T-cell (primary cell): ENCODE data around the gene THRA. TPM values are rescaled to one million over a fixed set of nuclear protein-coding genes. Genes with fewer than 3 reads are reported as not detected.

Source experiments
- ATAC-seq, 4 experiments: fragments of 200-7000 bp in 3 of 4; fragments of 150-1000 bp in 1 of 4; cut with Tn5 transposase; replicated peaks in 1 of 4; 1 replicate in 3 of 4; 2 replicates in 1 of 4; pipeline ENCODE4 v1.10.0; 2021; ENCODE audit warnings: moderate library complexity in 3 of 4, mild to moderate bottlenecking in 2 of 4, moderate number of reproducible peaks in 1 of 4
- CTCF ChIA-PET, 2 donors: fragments of 300-600 bp; sonication (Branson Sonifier 250); formaldehyde crosslinking; loops; one replicate each; lab custom pipeline; 2022; ENCODE audit warnings: antibody characterized with exemption in 2 of 2; lab: Charles Lee
- POLR2A ChIA-PET, 2 donors: fragments of 300-600 bp; sonication (Branson Sonifier 250); formaldehyde crosslinking; loops; one replicate each; lab custom pipeline; 2022; ENCODE audit warnings: antibody characterized with exemption in 2 of 2; lab: Charles Lee
- DNase-seq, 35 experiments: peaks; one replicate each; pipeline versions ENCODE4 v3.0.0 to v3.0.0-alpha.2; 2013 to 2023
- H3K27ac ChIP-seq: one replicate; pipeline ENCODE4 v1.5.1; 2013; ENCODE audit warnings: low read length
- H3K27me3 ChIP-seq, 2 experiments: replicated peaks in 1 of 2; 1 replicate in 1 of 2; 2 replicates in 1 of 2; pipeline versions ENCODE4 v1.6.1 to v1.7.0; 2013; ENCODE audit warnings: low read length in 1 of 2, mixed read lengths in 1 of 2; ENCODE audit not compliant: control insufficient read depth in 2 of 2, insufficient read depth in 2 of 2; ENCODE audit errors: extremely low read depth in 1 of 2
- H3K36me3 ChIP-seq, 2 donors: 1 replicate in 1 of 2; 2 replicates in 1 of 2; pipeline versions ENCODE4 v1.6.1 to v1.7.0; 2013; ENCODE audit warnings: low read length in 1 of 2; ENCODE audit not compliant: control insufficient read depth in 2 of 2, insufficient read depth in 1 of 2; ENCODE audit errors: extremely low read depth in 1 of 2
- H3K4me1 ChIP-seq, 2 experiments: 1 replicate in 1 of 2; 2 replicates in 1 of 2; pipeline versions ENCODE4 v1.6.1 to v1.7.0; 2013; ENCODE audit warnings: low read length in 2 of 2, mixed read lengths in 1 of 2; ENCODE audit not compliant: insufficient read depth in 2 of 2, control insufficient read depth in 1 of 2; ENCODE audit errors: extremely low read depth in 1 of 2
- H3K4me3 ChIP-seq, 2 donors: 1 replicate in 1 of 2; 2 replicates in 1 of 2; pipeline versions ENCODE4 v1.5.1 to v1.7.0; 2013; ENCODE audit warnings: mild to moderate bottlenecking in 2 of 2, low read length in 1 of 2, moderate library complexity in 1 of 2; ENCODE audit not compliant: control insufficient read depth in 1 of 2; ENCODE audit errors: extremely low read depth in 1 of 2
- H3K9me3 ChIP-seq: 2 replicates; pipeline ENCODE4 v1.7.0; 2013
- H3K27ac Mint-ChIP-seq, 2 donors: one replicate each; pipeline ENCODE4 v1.8.0; 2020 to 2021; ENCODE audit warnings: mild to moderate bottlenecking in 2 of 2, mixed read lengths in 2 of 2
- H3K27me3 Mint-ChIP-seq, 2 donors: one replicate each; pipeline ENCODE4 v1.8.0; 2021 to 2022; ENCODE audit warnings: mixed read lengths in 2 of 2
- H3K36me3 Mint-ChIP-seq: one replicate; pipeline ENCODE4 v1.8.0; 2021; ENCODE audit warnings: mixed read lengths
- H3K4me1 Mint-ChIP-seq, 3 donors: one replicate each; pipeline ENCODE4 v1.8.0; 2020 to 2022; ENCODE audit warnings: mixed read lengths in 3 of 3, mild to moderate bottlenecking in 1 of 3
- H3K4me3 Mint-ChIP-seq, 3 donors: one replicate each; pipeline ENCODE4 v1.8.0; 2020 to 2022; ENCODE audit warnings: mild to moderate bottlenecking in 3 of 3, mixed read lengths in 3 of 3, moderate library complexity in 3 of 3
- H3K9me3 Mint-ChIP-seq, 3 donors: one replicate each; pipeline ENCODE4 v1.8.0; 2020 to 2022; ENCODE audit warnings: mixed read lengths in 3 of 3
- WGBS: methylation state at CpG from one replicate; pipeline ENCODE4 v1.1.5; 2013; ENCODE audit warnings: missing lambda C conversion rate; ENCODE audit not compliant: insufficient coverage; 5-methylcytosine and 5-hydroxymethylcytosine counted together
- total RNA-seq, 35 experiments: library from RNA in 6 of 35; stranded (reverse) in 6 of 35; fragments of 120-200 nt in 1 of 35; gene quantifications; one replicate each; pipeline versions ENCODE4 v1.2.1 to v1.2.4 and lab custom pipeline; 2013 to 2026

The THRA gene
- total RNA-seq, 5 donors from 2014 or later (not counting 1 experiment from before 2014, with no cell fraction given), result 30.4 to 54.0 (median 48.9) TPM

DNA sequence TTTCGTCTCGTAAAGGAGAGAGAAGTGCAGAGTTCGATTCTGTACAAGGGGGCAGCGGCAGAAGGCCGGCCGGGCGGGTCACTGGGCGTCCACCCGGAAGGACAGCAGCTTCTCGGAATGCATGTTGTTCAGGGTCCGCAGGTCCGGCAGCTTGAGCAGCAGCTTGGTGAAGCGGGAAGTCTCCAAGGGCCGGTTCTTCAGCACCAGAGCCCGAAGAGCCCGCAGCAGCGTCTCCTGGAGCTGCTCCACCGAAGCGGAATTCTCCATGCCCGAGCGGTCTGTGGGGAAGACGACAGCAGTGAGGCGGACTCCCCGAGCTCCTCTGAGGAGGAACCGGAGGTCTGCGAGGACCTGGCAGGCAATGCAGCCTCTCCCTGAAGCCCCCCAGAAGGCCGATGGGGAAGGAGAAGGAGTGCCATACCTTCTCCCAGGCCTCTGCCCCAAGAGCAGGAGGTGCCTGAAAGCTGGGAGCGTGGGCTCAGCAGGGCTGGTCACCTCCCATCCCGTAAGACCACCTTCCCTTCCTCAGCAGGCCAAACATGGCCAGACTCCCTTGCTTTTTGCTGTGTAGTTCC, 30.3 kb downstream of the THRA start:
- no peaks in the 10 kb centered on the region for H3K27me3 ChIP-seq
- Mint-ChIP-seq H3K4me1 (peaks cover 44 to 55% (median 47%) of the 10 kb centered on the region in 3 donors), H3K36me3 (peaks cover 38% of the 10 kb centered on the region), H3K4me3 (no peak overlapping the region), H3K9me3 (no peaks in the 10 kb centered on the region), H3K27ac (peak overlapping the region in 1 of 2 donors; percentile 69), H3K27me3 (no peaks in the 10 kb centered on the region)
- ChIA-PET CTCF (interaction anchor here in 1 of 2 donors (0.6 kb wide), 1 partner anchor 64 kb away, joined by 3 read pairs; no protein-coding TSS in a partner anchor), POLR2A (no interaction called here)
- peaks cover 32 to 46% of the 10 kb centered on the region in 2 experiments for H3K4me1 ChIP-seq
- DNase-seq (no peak), ATAC-seq (no peak)
- 97% methylated on average over 27 of the region's 29 CpGs for WGBS
- no peaks in the 10 kb centered on the region for H3K9me3 ChIP-seq
- H3K4me3 ChIP-seq, result no peak overlapping the region
- H3K27ac ChIP-seq, result no peak overlapping the region
- H3K36me3 ChIP-seq, result peaks cover 17 to 71% of the 10 kb centered on the region in 2 donors

DNA sequence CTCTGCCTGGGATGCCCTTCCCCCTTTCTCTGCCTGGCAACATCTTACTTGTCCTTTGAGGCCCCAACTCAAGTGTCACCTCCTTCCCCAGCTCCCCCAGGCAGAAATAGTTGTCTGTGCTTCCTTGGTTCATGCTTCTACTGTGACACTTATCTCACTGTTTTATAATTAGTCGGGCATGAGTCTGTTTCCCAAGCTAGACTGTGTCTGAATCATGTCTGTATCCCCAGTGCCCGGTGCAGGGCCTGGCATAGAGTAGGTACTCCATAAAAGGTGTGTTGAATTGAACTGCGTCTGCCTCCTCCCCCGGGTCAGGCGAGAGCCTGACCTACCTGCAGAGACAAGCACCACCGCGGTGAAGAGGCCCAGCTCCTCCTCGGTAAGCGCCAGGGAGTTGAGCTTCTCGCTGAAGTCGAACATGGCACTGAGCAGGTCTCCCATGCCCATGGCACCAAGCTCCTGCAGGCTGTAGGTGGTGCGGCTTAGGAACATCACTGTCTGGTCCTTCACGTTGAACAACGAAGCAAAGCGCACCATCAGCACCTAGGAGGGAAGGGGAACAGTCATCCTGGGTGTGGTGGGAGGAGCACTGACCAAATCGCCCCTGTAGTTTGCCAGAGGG, 30.9 kb downstream of the THRA start:
- peaks cover 33% of the 10 kb centered on the region for H3K36me3 Mint-ChIP-seq
- POLR2A ChIA-PET, result no interaction called here
- no peak overlapping the region for H3K4me3 ChIP-seq
- H3K27me3 Mint-ChIP-seq, result no peaks in the 10 kb centered on the region
- H3K4me1 Mint-ChIP-seq, result peaks cover 50 to 61% (median 53%) of the 10 kb centered on the region in 3 donors
- peaks cover 17 to 67% of the 10 kb centered on the region in 2 donors for H3K36me3 ChIP-seq
- no peak for ATAC-seq
- 89% methylated on average over 11 of the region's 16 CpGs for WGBS
- CTCF ChIA-PET, result interaction anchor here in 1 of 2 donors (0.6 kb wide), 1 partner anchor 63 kb away, joined by 3 read pairs; no protein-coding TSS in a partner anchor
- H3K9me3 ChIP-seq, result no peaks in the 10 kb centered on the region
- H3K27me3 ChIP-seq, result no peaks in the 10 kb centered on the region
- no peaks in the 10 kb centered on the region for H3K9me3 Mint-ChIP-seq
- DNase-seq, result no peak
- H3K4me3 Mint-ChIP-seq, result no peak overlapping the region
- peak overlapping the region; percentile 58 to 69 for H3K27ac Mint-ChIP-seq
- H3K27ac ChIP-seq, result peak overlapping the region; percentile 13
- peaks cover 38 to 52% of the 10 kb centered on the region in 2 experiments for H3K4me1 ChIP-seq

DNA sequence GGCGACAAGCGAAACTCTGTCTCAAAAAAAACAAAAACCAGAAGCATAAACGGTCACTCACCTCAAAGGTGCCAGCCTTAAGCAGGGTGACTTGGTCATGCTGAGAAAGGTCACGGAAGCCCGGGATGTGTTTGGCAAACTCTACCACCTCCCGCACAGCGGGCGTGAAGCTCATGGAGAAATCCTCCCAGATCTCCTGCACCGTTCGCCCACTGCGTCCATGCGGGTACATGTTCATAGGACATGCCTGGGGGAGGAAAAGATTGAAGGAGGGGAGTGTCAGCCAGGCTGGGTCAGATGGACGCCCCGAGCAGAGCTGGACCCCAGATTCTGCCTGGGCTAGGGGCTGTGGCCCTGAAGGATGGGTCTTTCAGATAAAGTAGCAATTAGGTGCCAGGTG, 32.1 kb downstream of the THRA start:
- Histone ChIP-seq H3K9me3 (no peaks in the 10 kb centered on the region), H3K27ac (peak overlapping the region; percentile 93), H3K27me3 (no peaks in the 10 kb centered on the region), H3K4me3 (no peak overlapping the region), H3K36me3 (peaks cover 14 to 56% of the 10 kb centered on the region in 2 donors), H3K4me1 (peaks cover 44 to 64% of the 10 kb centered on the region in 2 experiments)
- Mint-ChIP-seq H3K4me3 (peak overlapping the region in 1 of 3 donors; percentile 93), H3K9me3 (no peaks in the 10 kb centered on the region), H3K4me1 (peaks cover 59 to 69% (median 62%) of the 10 kb centered on the region in 3 donors), H3K36me3 (peaks cover 23% of the 10 kb centered on the region), H3K27me3 (no peaks in the 10 kb centered on the region), H3K27ac (peak overlapping the region; percentile 93 to 99)
- ATAC-seq (no peak), DNase-seq (no peak)
- ChIA-PET CTCF (no interaction called here), POLR2A (interaction anchor here in 1 of 2 donors (0.6 kb wide), 1 partner anchor 72 kb away, joined by 6 read pairs; no protein-coding TSS in a partner anchor)
- 97% methylated on average over 11 of the region's 14 CpGs for WGBS

DNA sequence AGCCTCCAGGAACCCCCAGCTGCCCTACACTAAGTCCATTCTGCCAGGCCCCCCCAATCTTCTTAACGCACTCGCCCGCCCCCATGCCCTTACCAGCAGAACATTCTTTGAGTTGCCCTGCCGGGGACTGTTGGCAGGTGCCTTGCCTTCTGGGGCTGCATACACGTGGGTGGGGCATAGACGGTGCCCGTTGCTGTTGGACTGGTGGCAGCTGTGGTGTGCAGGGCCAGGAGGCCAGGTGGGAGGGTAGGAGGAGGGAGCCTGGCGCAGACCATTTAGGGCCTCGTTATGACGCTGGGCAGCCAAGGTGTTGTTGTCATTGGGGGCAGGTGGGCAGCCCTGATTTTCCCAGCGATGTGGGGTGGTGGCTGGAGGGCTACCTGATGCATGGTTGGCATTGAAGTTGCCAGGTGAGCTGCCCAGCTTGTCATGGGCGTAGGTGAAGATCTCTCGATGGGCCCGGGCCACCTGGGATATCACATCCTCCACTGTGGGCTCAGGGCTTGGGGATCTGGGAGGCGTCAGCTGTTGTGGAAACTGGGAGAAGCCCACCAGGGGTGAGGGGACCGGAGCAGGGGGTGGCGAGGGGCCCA, 32.7 kb downstream of the THRA start:
- H3K4me1 Mint-ChIP-seq, result peaks cover 64 to 73% (median 68%) of the 10 kb centered on the region in 3 donors
- WGBS, result 33% methylated on average over 12 of the region's 17 CpGs
- no peaks in the 10 kb centered on the region for H3K9me3 Mint-ChIP-seq
- peak overlapping the region; percentile 93 to 99 for H3K27ac Mint-ChIP-seq
- Histone ChIP-seq H3K27me3 (no peaks in the 10 kb centered on the region), H3K27ac (peak overlapping the region; percentile 93), H3K36me3 (peaks cover 14 to 51% of the 10 kb centered on the region in 2 donors), H3K4me3 (peak overlapping the region in 1 of 2 donors; percentile 42), H3K4me1 (peaks cover 44 to 70% of the 10 kb centered on the region in 2 experiments), H3K9me3 (no peaks in the 10 kb centered on the region)
- H3K4me3 Mint-ChIP-seq, result peak overlapping the region; percentile 68 to 98 (median 93)
- ChIA-PET CTCF (interaction anchor here in 1 of 2 donors (0.6 kb wide), 1 partner anchor 20 kb away, joined by 3 read pairs; no protein-coding TSS in a partner anchor), POLR2A (interaction anchor here (0.5 to 0.7 kb wide), 3 partner anchors 9 to 192 kb away, joined by 3 to 6 read pairs (median 4); partner anchors contain the start of gene CDC6 (in 1 of the 2))
- H3K27me3 Mint-ChIP-seq, result no peaks in the 10 kb centered on the region
- no peak for DNase-seq
- peaks cover 23% of the 10 kb centered on the region for H3K36me3 Mint-ChIP-seq
- no peak for ATAC-seq

DNA sequence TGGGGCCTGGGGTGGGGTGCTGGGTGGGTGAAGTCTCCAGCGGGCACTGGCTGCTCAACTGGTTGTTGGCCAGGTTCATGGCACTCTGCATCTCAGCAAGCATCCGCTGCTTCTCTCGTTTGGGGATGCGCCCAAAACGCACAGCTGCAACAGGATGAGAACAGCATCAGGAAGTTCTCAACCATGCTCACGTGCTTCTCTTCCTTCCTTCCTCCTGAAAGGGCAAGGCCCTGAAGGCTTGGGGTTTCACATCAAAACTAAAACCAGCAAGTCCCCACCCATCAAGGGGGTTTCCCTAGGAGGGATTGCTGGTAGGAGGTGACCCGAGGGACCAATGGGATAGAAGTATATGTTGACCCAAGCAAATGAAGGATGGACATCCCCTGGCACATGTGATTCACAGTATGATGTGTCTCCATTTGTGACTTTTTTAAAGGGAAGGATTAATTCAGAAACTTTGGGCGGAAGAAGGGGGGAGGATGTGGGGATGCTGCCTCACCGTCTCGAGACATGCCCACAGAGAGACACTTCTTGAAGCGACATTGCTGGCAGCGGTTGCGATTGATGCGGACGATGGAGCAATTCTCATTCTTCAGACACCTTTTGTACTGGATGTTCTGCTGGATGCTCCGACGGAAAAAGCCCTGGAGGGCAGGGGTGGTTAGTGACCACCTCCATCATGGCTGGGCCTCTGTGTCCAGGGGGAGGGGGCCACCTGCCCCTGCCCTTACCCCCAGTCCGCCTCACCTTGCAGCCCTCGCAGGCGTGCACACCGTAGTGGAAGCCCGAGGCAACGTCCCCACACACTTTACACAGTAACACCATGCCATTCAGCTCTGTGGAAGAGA, 33.4 kb downstream of the THRA start:
- ChIA-PET POLR2A (interaction anchor here (0.5 to 0.7 kb wide), 3 partner anchors 9 to 192 kb away, joined by 3 to 4 read pairs (median 3); partner anchors contain the start of gene CDC6 (in 1 of the 2)), CTCF (interaction anchor here in 1 of 2 donors (0.6 to 5.7 kb wide), 3 partner anchors 15 to 21 kb away, joined by 3 to 75 read pairs (median 4); no protein-coding TSS in a partner anchor)
- DNase-seq, result peak; percentile 60 to 96 (median 83)
- Histone ChIP-seq H3K36me3 (peaks cover 12 to 51% of the 10 kb centered on the region in 2 donors), H3K27me3 (no peaks in the 10 kb centered on the region), H3K4me1 (peaks cover 48 to 77% of the 10 kb centered on the region in 2 experiments), H3K4me3 (peak overlapping the region; percentile 42 to 56), H3K9me3 (no peaks in the 10 kb centered on the region), H3K27ac (peak overlapping the region; percentile 93)
- peaks cover 72 to 80% (median 75%) of the 10 kb centered on the region in 3 donors for H3K4me1 Mint-ChIP-seq
- no peaks in the 10 kb centered on the region for H3K9me3 Mint-ChIP-seq
- WGBS, result under 1% methylated on average over 16 of the region's 23 CpGs
- peak; percentile 47 to 74 (median 55) for ATAC-seq
- H3K4me3 Mint-ChIP-seq, result peak overlapping the region; percentile 68 to 98 (median 93)
- H3K27me3 Mint-ChIP-seq, result no peaks in the 10 kb centered on the region
- H3K27ac Mint-ChIP-seq, result peak overlapping the region; percentile 93 to 99
- peaks cover 23% of the 10 kb centered on the region for H3K36me3 Mint-ChIP-seq
